Chondrocyte (in vitro differentiated cells): ENCODE measurements around the gene PRKACA. TPM values are rescaled to one million over a fixed set of nuclear protein-coding genes. Genes with fewer than 3 reads are reported as not detected.
"Not testable (repeated sequence)": the region's sequence is repeated elsewhere in the genome, so short reads cannot be mapped to it uniquely, and the experiment has no call there.

Experiments
- DNase-seq: peaks from one replicate; pipeline ENCODE4 v3.0.0; 2021; ENCODE audit warnings: mixed read lengths, low spot score
- H3K27ac Mint-ChIP-seq: one replicate; pipeline ENCODE4 v1.8.0; 2021; ENCODE audit warnings: mild to moderate bottlenecking, moderate library complexity, mixed read lengths; ENCODE audit not compliant: unreplicated experiment
- H3K27me3 Mint-ChIP-seq: 2 replicates; pipeline ENCODE4 v1.8.0; 2021; ENCODE audit warnings: low read depth, mixed read lengths
- H3K36me3 Mint-ChIP-seq: 2 replicates; pipeline ENCODE4 v1.8.0; 2021; ENCODE audit warnings: low read depth, mixed read lengths
- H3K4me1 Mint-ChIP-seq: 2 replicates; pipeline ENCODE4 v1.8.0; 2021; ENCODE audit warnings: low read depth, mild to moderate bottlenecking, mixed read lengths
- H3K4me3 Mint-ChIP-seq: one replicate; pipeline ENCODE4 v1.8.0; 2021; ENCODE audit warnings: mild to moderate bottlenecking, moderate library complexity, mixed read lengths; ENCODE audit not compliant: unreplicated experiment
- H3K9me3 Mint-ChIP-seq: 2 replicates; pipeline ENCODE4 v1.8.0; 2021; ENCODE audit warnings: low read depth, mixed read lengths
- total RNA-seq: library from RNA; stranded (reverse); gene quantifications from 3 replicates; pipeline ENCODE4 v1.2.1, GENCODE V29; 2021
- TF ChIP-seq, protein P1 (sequence below): fragments of 200-600 bp; sonication (generic); IDR thresholded peaks from 2 replicates; pipeline ENCODE4 v1.5.0; 2021; ENCODE audit warnings: antibody characterized with exemption, mild to moderate bottlenecking, moderate library complexity

PRKACA gene
- total RNA-seq, 1 donor from 2014 or later, result 88.2 TPM

DNA sequence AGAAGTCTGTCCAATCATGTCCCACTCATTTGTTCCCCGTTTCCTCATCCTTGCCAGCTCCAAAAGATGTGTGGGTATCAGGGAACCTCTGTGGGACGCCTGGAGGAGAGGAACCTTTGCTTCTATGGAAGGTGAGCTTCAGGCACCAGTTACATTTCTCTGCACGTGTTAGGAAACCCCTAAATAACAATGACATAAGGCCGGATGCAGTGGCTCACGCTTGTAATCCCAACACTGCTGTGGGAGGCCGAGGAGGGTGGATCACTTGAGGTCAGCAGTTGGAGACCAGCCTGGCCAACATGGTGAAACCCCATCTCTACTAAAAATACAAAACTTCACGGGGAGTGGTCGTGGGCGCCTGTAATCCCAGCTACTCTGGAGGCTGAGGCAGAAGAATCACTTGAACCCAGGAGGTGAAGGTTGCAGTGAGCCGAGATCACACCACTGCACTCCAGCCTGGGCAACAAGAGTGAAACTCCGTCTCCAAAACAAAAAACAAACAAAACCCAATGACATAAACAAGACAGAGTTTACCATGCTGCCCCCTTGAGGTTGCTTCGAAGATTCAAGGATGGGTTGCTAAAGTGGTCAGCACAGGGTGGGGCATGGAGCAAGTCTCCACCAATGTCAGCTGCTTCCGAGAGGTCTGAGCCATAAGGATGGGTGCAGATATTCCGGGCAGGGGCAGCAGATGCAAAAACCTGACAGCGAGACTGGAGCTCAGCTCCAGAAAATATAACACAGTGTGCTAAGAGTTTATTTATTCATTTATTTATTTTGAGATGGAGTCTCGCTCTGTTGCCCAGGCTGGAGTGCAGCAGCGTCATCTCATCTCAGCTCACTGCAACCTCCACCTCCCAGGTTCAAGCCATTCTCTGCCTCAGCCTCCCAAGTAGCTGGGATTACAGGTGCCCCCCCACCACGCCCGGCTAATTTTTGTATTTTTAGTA is 74.6 kb downstream of the PRKACA start:
- peak overlapping the region; percentile 6 for H3K27ac Mint-ChIP-seq
- TF ChIP-seq, protein P1, sequence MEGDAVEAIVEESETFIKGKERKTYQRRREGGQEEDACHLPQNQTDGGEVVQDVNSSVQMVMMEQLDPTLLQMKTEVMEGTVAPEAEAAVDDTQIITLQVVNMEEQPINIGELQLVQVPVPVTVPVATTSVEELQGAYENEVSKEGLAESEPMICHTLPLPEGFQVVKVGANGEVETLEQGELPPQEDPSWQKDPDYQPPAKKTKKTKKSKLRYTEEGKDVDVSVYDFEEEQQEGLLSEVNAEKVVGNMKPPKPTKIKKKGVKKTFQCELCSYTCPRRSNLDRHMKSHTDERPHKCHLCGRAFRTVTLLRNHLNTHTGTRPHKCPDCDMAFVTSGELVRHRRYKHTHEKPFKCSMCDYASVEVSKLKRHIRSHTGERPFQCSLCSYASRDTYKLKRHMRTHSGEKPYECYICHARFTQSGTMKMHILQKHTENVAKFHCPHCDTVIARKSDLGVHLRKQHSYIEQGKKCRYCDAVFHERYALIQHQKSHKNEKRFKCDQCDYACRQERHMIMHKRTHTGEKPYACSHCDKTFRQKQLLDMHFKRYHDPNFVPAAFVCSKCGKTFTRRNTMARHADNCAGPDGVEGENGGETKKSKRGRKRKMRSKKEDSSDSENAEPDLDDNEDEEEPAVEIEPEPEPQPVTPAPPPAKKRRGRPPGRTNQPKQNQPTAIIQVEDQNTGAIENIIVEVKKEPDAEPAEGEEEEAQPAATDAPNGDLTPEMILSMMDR, result peak; percentile 80
- not testable (repeated sequence) for H3K4me3 Mint-ChIP-seq, H3K36me3 Mint-ChIP-seq, H3K4me1 Mint-ChIP-seq, H3K27me3 Mint-ChIP-seq, DNase-seq, H3K9me3 Mint-ChIP-seq

Other genes with a start within 250 kb of the PRKACA start
- 4.4 to 6.7 TPM (median 4.7 TPM) in 3 replicates for gene NANOS3, start 240.6 kb downstream of the PRKACA start, total RNA-seq
- gene BRME1, start 211.6 kb downstream of the PRKACA start, total RNA-seq, result 2.9 to 3.5 TPM (median 3.0 TPM) in 3 replicates
- gene CC2D1A, start 211.6 kb downstream of the PRKACA start, total RNA-seq, result 33.7 to 42.9 TPM (median 35.2 TPM) in 3 replicates
- 5.7 to 8.9 TPM (median 8.7 TPM) in 3 replicates for gene PODNL1, start 179.3 kb downstream of the PRKACA start, total RNA-seq
- gene DCAF15, start 165.3 kb downstream of the PRKACA start, total RNA-seq, result 20.7 to 21.5 TPM (median 21.0 TPM) in 3 replicates
- gene RFX1, start 111.4 kb downstream of the PRKACA start, total RNA-seq, result 9.1 to 9.4 TPM (median 9.4 TPM) in 3 replicates
- not detected in 3 replicates for gene RLN3, start 89.6 kb downstream of the PRKACA start, total RNA-seq
- 2.5 to 3.0 TPM (median 2.9 TPM) in 3 replicates for gene IL27RA, start 86.0 kb downstream of the PRKACA start, total RNA-seq
- gene PALM3, start 55.7 kb downstream of the PRKACA start, total RNA-seq, result 0.82 to 0.95 TPM (median 0.92 TPM) in 3 replicates
- gene MISP3, start 45.0 kb downstream of the PRKACA start, total RNA-seq, result 1.00 to 3.7 TPM (median 2.0 TPM) in 3 replicates
- gene C19orf67, start 32.0 kb downstream of the PRKACA start, total RNA-seq, result not detected in 3 replicates
- gene SAMD1, start 27.0 kb downstream of the PRKACA start, total RNA-seq, result 41.8 to 48.8 TPM (median 42.5 TPM) in 3 replicates
- gene ASF1B, start 18.8 kb upstream of the PRKACA start, total RNA-seq, result 2.8 to 11.3 TPM (median 3.6 TPM) in 3 replicates
- gene ADGRL1, start 88.4 kb upstream of the PRKACA start, total RNA-seq, result 32.1 to 33.0 TPM (median 32.2 TPM) in 3 replicates